HFFc6 (cell line): Measurements from ENCODE around the gene DNAH2. TPM values are rescaled to one million over a fixed set of nuclear protein-coding genes. Genes with fewer than 3 reads are reported as not detected.

Source experiments
- DNase-seq: peaks from one replicate; pipeline ENCODE4 v3.0.0-alpha.2; 2018
- H3K27ac Mint-ChIP-seq: 2 replicates; pipeline ENCODE4 v1.8.0; 2020; ENCODE audit warnings: mild to moderate bottlenecking, mixed read lengths
- H3K27me3 Mint-ChIP-seq: 2 replicates; pipeline ENCODE4 v1.8.0; 2021; ENCODE audit warnings: mild to moderate bottlenecking, moderate library complexity, mixed read lengths; ENCODE audit not compliant: insufficient read depth
- H3K36me3 Mint-ChIP-seq: 2 replicates; pipeline ENCODE4 v1.8.0; 2021; ENCODE audit warnings: low read depth, mixed read lengths
- H3K4me1 Mint-ChIP-seq: 2 replicates; pipeline ENCODE4 v1.8.0; 2020; ENCODE audit warnings: low read depth, mixed read lengths
- H3K4me3 Mint-ChIP-seq: 2 replicates; pipeline ENCODE4 v1.8.0; 2020; ENCODE audit warnings: mild to moderate bottlenecking, moderate library complexity, mixed read lengths
- H3K9me3 Mint-ChIP-seq: 2 replicates; pipeline ENCODE4 v1.8.0; 2020; ENCODE audit warnings: mild to moderate bottlenecking, mixed read lengths
- total RNA-seq, 6 experiments: library from RNA; stranded (reverse); fragmentation: NEBNext Ultra II Directional; extraction: Animal tissue kit (Norgen Biotek cat#: 25700); gene quantifications; 2 replicates in 1 of 6; 3 replicates in 5 of 6; pipeline ENCODE4 v1.2.3, GENCODE V29; 2021
- TF ChIP-seq, protein P1 (sequence below): fragments of 200-600 bp; sonication (generic); IDR thresholded peaks from 2 replicates; pipeline ENCODE4 v1.5.0; 2021; ENCODE audit warnings: antibody characterized with exemption, mild to moderate bottlenecking

The DNAH2 gene
- total RNA-seq, 6 experiments from 2014 or later = not detected

DNA sequence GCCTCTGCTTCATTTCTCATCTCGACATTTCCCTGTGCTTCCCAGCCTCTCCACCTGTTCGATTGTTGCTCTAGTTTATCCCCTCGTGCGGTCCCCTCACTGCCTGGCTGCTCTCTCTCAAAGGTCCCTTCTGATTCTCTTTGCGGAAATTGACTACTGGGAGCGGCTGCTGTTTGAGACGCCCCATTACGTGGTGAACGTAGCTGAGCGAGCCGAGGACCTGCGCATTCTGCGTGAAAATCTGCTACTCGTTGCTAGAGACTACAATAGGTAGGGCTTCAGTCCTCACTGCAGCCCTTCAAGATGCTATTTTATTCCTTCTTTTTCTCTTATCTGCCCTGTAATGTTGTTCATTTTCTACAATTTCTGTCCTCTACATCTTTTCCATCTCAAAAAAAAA, 39.4 kb downstream of the DNAH2 start:
- TF ChIP-seq, protein P1, sequence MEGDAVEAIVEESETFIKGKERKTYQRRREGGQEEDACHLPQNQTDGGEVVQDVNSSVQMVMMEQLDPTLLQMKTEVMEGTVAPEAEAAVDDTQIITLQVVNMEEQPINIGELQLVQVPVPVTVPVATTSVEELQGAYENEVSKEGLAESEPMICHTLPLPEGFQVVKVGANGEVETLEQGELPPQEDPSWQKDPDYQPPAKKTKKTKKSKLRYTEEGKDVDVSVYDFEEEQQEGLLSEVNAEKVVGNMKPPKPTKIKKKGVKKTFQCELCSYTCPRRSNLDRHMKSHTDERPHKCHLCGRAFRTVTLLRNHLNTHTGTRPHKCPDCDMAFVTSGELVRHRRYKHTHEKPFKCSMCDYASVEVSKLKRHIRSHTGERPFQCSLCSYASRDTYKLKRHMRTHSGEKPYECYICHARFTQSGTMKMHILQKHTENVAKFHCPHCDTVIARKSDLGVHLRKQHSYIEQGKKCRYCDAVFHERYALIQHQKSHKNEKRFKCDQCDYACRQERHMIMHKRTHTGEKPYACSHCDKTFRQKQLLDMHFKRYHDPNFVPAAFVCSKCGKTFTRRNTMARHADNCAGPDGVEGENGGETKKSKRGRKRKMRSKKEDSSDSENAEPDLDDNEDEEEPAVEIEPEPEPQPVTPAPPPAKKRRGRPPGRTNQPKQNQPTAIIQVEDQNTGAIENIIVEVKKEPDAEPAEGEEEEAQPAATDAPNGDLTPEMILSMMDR = no peak
- peaks cover 2% of the 10 kb centered on the region for H3K27me3 Mint-ChIP-seq
- peaks cover 10% of the 10 kb centered on the region for H3K4me1 Mint-ChIP-seq
- H3K9me3 Mint-ChIP-seq = no peaks in the 10 kb centered on the region
- H3K4me3 Mint-ChIP-seq = no peak overlapping the region
- DNase-seq = no peak
- no peak overlapping the region for H3K27ac Mint-ChIP-seq
- no peaks in the 10 kb centered on the region for H3K36me3 Mint-ChIP-seq

DNA sequence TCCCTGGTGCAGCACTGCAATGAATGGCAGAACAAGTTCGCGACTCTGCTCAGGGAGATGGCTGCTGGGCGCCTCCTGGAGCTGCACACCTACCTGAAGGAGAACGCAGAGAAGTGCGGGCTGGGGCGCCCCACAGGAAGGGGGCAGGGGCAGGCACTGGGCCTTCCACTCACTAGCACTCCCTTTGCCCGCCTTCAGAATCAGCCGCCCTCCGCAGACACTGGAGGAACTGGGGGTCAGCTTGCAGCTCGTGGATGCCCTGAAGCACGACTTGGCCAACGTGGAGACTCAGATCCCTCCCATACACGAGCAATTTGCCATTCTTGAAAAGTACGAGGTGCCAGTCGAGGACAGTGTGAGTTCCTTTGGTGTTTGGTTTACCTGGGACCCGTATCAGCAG, 46.4 kb downstream of the DNAH2 start:
- no peaks in the 10 kb centered on the region for H3K36me3 Mint-ChIP-seq
- H3K9me3 Mint-ChIP-seq = no peaks in the 10 kb centered on the region
- no peak overlapping the region for H3K27ac Mint-ChIP-seq
- TF ChIP-seq, protein P1 = no peak
- H3K4me1 Mint-ChIP-seq = no peaks in the 10 kb centered on the region
- no peak overlapping the region for H3K4me3 Mint-ChIP-seq
- H3K27me3 Mint-ChIP-seq = peaks cover 15% of the 10 kb centered on the region
- DNase-seq = no peak

DNA sequence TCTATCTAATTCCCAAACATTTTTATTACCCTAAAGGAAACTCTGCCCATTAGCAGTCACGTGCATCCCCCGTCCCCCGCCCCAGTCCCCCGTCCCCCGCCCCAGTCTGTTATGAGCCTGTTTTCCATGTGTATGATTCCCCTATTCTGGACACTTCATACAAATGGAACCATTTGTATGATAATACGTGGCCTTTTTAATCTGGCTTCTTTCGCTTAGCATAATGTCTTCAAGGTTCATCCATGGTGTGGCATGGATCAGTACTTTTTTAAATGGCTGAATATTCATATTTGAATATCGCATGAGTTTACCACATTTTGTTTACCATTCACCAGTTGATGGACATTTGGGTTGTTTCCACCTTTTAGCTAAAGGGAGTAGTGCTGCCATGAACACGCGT, 49.5 kb downstream of the DNAH2 start:
- H3K4me3 Mint-ChIP-seq = no peak overlapping the region
- no peak for DNase-seq
- no peaks in the 10 kb centered on the region for H3K4me1 Mint-ChIP-seq
- no peaks in the 10 kb centered on the region for H3K9me3 Mint-ChIP-seq
- no peaks in the 10 kb centered on the region for H3K36me3 Mint-ChIP-seq
- TF ChIP-seq, protein P1 = no peak
- H3K27me3 Mint-ChIP-seq = peaks cover 21% of the 10 kb centered on the region
- no peak overlapping the region for H3K27ac Mint-ChIP-seq

DNA sequence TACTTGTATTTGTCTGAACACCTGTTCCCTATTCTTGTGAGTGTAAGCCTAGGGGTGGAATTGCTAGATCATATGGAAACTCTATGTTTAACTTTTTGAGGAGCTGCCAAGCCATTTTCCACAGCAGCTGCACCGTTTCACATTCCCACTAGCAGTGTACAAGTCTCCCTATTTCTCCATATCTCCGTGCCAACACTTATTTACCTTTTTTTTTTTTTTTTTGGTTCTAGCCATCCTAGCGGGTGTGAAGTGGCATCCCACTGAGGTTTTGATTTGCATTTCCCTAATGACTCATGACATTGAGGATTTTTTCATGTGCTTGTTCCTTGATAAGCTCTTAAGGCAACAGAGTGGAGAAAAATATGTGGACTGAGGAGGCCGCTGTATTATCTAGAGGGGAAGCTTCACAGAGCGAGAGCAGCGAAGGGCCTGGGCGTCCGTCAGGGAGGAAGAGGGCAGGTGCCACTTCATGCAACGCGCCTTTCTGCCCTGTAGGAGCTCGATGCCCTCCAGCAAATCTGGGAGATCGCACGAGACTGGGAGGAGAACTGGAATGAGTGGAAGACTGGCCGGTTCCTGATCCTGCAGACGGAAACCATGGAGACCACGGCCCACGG, 50.0 kb downstream of the DNAH2 start:
- Mint-ChIP-seq H3K27ac (no peak overlapping the region), H3K27me3 (peaks cover 19% of the 10 kb centered on the region), H3K9me3 (no peaks in the 10 kb centered on the region), H3K4me1 (no peaks in the 10 kb centered on the region), H3K36me3 (no peaks in the 10 kb centered on the region), H3K4me3 (no peak overlapping the region)
- no peak for DNase-seq
- TF ChIP-seq, protein P1 = no peak

DNA sequence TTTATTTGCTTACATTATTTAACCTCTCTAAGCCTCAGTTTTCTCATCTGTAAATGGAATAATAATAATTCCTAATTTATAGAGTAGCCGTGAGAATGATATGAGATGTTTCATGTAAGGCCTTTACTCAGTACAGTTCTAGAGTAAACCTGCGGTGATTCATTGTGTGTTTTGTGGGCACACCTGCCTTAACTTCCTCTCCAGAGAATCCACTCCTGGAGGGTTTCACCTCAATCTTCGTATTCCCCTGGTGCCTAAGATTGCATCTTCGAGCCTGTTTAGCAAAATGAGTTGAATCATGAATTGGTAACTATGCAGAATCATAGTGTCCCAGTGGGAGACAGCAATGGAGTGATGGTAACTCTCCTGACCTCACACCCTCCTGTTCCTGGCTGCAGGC, 52.3 kb downstream of the DNAH2 start:
- H3K9me3 Mint-ChIP-seq = no peaks in the 10 kb centered on the region
- H3K27ac Mint-ChIP-seq = no peak overlapping the region
- DNase-seq = no peak
- H3K4me3 Mint-ChIP-seq = no peak overlapping the region
- peaks cover 19% of the 10 kb centered on the region for H3K27me3 Mint-ChIP-seq
- no peaks in the 10 kb centered on the region for H3K36me3 Mint-ChIP-seq
- TF ChIP-seq, protein P1 = no peak
- peaks cover 18% of the 10 kb centered on the region for H3K4me1 Mint-ChIP-seq
